Putamen (tissue), 1 donor: ENCODE measurements around the gene SMYD3.
"Not testable (repeated sequence)": the region's sequence is repeated elsewhere in the genome, so short reads cannot be mapped to it uniquely, and the experiment has no call there.

Experiments used
- DNase-seq: peaks from one replicate; pipeline ENCODE4 v3.0.0-alpha.2; 2016; ENCODE audit warnings: low spot score

The SMYD3 gene

DNA sequence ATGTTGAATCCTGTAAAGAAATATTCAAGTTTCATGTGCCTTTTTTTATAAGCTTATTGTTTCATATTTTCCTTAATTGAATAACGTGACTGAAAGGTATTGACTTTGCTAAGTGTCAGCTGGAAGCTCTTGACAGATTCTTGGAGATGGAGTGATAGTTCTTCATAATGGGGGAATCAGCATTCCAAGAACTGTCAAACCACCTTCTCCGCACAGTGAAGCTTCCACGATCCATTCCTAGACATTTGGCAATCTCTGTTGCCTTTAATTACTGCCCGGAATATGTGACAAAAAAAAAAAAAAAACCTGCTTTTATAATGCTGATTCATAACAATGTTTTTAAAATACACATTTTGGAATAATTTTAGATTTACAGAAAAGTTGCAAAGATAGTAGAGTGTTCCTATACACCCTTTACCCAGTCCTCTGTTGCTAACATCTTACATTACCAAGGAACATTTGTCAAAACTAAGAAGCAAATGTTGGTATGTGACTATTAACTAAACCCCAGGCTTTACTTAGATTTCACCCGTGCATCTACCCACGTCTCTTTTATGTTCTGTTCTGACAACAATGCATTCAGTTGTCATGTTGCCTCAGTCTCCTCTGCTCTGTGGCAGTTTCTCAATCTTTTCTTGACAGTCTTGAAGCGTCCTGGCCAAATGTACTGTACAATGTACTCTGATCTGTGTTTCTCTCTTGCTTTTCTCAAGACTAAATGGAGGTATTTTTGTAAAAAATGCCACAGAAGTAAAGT lies 674.1 kb downstream of the SMYD3 start:
- no peak for DNase-seq

DNA sequence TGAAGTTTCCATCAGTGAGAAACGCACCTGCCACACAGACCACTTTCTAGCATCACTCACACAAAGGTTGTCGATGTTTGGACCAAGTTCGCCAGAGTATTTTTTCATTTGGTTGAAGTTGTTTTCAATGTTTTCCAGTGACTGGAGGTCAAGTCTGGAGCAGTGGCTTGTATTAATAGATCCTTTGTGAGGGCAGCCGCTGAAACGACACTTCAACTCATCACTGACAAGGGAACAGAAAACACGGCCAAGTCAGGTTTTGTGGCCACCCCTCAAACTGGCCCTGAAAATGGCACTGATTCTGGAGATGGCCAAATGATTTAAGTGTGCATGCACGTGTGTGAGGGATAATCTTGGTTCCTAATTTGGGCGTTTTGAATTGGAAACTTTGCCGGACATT lies 675.6 kb downstream of the SMYD3 start:
- DNase-seq = no peak

DNA sequence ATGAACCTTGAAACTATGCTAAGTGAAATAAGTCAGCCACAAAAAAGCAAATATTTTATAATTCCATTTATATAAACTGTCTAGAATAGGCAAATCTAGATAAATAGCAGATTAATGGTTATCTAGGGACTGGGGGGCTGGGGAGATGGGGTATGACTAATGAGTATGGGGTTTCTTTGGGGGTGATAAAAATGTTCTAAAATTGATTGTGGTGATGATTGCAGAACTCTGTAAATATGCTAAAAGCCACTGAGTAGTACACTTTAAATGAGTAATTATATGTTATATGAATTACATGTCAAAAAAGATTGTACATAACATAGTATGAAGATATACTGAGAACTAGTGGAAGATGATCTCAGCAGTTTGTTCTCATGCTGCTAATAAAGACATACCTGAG lies 677.3 kb downstream of the SMYD3 start:
- no peak for DNase-seq

DNA sequence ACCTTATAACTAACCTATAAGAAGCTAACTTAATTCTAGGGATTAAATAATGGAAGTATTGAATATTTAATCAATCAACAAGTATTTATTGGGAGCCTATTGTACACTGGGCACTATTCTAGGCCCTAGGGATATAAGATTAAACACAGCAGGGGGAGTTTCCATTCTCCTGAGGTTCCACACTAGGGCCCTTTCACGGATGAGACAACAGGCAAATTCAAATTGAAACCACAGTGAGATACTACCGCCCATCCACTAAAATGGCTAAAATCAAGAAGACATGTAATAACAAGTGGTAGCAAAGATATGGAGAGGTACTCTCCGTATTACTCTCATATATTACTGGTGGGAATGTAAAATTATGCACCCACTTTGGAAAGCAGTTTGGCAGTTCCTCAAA lies 677.9 kb downstream of the SMYD3 start:
- no peak for DNase-seq

DNA sequence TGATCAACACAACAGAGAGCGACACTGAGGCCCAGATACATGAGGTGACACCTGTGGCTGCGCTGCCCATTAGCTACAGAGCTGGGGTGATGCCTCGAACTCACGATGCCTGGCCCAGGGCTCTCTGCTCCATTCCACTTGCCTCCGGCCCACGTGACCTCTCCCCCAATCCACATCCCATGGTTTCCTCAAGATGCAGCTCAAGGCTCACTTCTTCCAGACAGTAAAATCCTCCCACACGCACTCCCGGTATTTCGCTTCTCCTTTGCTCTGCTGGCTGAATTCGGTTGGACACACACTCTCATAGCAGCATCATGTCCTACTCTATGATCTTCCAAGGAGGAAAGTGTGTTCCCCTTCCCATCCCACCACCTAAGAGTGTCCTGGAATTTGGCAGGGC lies 679.8 kb downstream of the SMYD3 start:
- no peak for DNase-seq

DNA sequence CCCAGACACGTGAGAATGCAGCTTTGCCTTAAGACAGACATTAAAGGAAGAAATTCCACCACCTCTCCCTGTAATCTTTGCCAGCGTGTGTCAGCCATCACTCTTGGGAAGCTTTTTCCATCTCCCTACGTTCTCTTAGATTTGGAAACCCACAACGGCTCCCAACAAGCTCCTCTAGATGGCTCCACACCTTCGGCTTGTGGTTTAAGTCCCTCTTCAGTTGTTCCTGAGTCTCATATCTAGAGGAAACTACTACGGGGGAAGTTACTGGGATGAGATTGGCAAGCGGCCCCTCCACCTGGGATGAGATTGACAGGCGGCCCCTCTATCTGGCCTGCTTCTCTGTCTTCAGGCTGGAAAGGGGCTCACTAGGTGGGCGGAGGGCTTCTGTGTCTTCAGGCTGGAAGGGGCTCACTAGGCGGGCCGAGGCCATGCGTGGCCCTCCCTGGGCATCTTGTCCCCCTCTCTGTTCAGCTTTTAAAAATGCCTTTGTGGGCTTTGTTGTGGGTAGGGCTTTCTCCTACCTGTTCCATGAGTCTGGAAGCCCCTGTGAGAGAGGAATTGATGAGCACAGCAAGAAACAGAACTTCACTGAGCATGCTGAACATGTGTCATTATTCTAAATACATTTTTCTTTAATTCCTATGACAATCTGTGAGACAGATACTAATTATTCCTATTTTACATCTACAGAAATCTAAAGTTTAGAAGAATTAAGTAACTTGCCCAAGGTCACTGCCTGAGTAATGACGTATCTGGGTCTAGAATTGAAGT lies 681.8 kb downstream of the SMYD3 start:
- no peak for DNase-seq

DNA sequence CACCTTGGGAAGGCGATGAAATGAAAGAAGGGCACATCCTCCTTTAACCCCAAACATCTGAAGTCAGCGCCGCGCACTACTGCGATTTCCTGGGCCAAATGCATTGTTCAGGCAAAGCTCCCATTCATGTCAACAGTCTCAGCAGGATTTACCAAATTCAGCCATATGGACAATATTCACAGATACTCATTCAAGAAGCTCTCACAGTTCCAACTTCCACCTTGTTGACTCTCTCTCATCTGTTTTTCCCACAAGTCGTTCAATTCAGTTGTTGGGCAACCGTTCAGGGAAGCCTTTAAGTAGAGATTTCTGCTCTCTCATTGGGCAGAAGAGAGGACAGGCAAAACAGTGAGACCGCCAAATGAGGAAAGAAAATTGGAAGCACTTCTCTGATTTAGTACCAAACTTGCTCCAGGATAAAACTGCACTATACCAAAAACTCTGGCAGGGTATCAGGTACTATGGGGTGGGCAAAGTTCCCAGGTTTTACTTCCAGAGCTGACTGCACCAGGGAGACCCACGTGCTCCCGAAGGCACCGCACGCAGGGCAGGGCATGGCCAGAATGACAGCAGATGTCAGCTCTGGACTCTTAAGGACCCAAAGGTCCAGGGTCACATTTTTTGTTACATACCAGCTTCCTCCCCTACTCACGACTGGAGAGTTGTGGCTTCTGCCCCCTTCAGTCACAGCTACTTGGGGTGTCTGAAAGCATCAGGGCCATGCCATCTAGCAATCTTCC lies 683.5 kb downstream of the SMYD3 start:
- no peak for DNase-seq

DNA sequence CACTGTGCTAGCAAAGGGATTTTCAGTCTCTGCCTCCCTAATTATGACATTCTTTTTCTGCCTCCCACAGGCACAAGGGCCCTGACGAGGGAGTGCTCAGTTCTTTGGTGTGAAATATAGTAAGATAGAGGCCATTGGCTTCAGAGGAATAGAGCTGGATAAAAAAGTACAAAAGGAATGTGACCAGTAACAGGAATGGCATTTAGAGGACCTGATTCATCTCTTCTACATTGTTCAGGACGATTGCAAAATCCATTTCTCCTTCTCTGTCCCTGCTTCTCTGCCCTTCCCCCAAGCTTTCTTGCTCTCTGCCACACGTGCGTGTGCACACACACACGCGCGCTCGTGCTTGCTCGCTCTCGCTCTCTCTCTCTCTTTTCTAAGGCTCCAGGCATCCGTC lies 684.1 kb downstream of the SMYD3 start:
- no peak for DNase-seq

DNA sequence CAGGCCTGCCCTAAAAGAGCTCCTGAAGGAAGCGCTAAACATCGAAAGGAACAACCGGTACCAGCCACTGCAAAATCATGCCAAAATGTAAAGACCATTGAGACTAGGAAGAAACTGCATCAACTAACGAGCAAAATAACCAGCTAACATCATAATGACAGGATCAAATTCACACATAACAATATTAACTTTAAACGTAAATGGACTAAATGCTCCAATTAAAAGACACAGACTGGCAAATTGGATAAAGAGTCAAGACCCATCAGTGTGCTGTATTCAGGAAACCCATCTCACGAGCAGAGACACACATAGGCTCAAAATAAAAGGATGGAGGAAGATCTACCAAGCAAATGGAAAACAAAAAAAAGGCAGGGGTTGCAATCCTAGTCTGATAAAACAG lies 688.7 kb downstream of the SMYD3 start:
- DNase-seq = not testable (repeated sequence)

DNA sequence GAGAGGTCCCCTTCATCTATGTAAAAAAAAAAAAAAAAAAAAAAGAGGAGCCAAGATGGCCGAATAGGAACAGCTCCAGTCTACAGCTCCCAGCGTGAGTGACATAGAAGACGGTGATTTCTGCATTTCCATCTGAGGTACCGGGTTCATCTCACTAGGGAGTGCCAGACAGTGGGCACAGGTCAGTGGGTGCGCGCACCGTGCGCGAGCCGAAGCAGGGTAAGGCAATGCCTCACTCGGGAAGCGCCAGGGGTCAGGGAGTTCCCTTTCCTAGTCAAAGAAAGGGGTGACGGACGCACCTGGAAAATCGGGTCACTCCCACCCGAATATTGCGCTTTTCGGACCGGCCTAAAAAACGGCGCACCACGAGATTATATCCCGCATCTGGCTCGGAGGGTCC lies 690.6 kb downstream of the SMYD3 start:
- not testable (repeated sequence) for DNase-seq

DNA sequence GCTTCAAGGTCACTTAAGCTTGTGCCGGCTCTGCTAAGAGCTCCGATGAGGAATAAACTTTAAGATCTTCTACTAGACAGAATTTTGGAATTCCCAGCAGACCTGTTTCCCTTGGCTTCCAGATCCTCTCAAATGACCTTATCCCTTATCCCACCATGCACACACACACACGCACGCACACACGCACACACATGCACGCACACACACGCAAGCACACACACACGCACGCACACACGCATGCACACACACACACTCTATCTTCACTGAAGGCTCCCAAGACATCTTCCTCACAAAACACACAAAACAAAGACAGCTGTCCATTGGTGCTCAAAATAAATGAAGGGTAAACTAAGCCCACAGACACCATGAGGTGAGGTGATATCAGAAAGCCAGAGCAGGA lies 692.4 kb downstream of the SMYD3 start:
- DNase-seq = no peak

DNA sequence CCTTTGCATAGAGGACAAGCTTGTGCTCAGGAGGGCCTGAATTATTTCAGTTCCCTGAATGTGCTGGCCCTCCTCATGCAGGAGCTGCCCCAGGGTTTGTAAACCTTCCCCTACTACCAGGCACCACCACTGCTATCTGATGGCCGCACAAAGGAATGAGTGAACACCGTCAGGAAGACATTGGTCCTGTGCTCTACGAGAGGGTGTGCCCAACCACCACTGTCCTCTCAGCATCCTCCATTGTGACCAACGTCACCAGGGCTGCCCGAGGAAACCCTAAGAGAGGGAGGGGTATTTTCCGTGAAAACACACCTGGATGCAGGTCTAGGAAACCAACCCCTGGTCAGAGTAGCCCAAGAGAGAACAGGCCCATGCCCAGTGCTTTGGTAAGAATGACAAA lies 694.8 kb downstream of the SMYD3 start:
- DNase-seq = no peak

DNA sequence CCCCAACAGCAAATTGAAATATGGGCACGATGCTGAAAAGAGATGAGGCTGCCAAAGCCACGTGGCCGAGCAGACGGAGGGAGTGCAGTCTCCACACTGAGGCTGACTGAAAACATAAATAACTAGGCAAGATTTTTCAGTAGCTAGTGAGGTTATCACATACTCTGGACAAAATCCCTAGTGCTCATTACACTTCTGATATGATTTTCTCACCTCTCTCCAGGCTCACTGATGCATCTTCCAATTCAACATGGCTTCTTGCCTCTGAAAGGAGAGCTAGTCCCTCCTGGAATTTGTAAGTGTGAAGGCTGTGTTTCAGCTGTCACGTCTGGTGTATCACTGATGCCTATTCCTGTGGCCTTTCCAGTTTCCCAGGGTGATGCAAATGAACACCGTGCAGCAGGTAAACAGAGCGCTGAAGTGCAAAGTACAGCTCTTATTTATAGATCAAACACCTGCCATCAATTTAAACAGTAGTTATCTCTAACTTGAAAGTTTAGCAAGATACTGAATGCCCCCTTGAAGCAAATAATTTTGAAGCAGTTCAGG lies 696.2 kb downstream of the SMYD3 start:
- DNase-seq = no peak

DNA sequence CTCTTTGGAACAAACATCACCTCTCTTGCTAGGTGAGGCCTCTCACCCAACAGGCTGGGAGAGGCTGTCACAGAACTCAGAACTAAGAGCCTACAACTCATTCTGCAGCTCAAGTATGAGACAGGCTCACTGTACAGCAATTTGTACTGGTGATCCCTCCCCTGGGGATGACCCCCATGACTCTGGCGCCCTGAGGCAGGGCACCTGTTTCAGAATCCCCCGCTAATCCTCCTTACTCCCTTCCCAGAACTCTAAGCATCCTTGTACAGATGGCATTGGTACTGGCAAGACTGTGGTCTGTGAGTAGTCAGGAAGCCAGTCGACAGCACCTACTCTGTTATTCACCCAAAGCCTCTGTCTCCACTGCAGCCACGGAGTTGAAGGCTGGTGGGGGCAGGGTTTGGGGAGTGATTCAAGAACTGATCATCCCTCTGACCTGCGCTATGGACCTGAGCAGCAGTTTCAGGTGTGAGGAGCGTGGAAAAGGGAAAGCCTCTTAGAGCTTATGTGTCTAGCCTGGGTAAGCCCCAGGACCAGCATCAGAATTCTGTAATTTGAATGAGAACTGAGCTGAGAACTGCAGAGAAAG lies 696.8 kb downstream of the SMYD3 start:
- no peak for DNase-seq

DNA sequence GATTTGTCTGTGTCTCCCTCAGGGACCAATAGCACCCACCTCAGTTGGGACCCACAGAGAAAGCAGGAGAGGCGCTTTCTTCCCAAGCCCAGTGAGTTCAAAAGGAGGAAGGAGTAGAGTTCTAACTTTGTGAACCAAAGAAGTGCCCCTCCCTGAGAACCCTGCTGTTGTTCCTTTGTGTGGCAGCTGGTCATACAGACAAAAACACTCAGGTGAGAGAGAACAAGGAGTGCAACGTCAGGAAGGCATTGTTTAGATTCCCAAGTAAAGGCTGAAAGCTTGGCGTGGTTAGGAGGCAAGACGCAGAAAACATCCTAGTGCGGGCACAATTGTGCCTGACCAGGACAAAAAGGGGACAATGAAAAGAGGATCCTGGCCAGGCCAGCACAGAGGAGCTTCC lies 697.7 kb downstream of the SMYD3 start:
- no peak for DNase-seq

DNA sequence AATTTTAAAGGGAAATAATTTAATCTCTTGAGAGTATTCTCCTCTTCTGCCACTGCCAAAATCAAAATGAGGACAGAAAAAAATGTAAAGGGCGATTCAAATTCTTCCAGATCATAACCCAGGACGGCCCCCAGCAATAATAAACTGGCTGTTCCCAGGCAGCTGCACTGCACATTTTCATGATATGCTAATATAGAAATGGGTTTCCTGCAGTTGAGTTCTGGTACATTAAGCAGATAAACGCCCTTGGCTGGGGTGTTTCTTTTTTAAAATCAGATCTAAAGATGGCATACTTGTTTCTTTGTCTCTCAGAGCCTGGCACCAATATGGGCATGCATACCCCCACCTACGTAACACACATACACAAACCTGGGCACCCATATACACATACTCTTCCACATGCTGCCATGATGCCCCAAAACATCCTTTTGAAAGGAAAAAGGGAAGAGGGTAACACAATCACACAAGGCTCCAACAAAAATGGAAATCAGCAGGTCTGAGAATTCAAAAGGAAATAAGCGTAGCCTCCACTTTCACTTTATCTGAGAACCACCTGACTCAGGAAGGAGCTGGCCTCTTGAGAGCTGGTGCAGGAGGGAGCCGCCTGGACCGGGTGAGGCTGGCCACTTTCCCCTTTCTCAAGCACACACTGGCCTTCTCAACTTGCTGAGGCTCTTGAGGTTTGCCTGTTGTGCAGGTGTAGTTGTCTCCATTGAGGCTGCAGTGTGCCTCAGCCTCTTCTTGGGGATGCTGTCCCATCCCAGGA lies 698.9 kb downstream of the SMYD3 start:
- DNase-seq = no peak

DNA sequence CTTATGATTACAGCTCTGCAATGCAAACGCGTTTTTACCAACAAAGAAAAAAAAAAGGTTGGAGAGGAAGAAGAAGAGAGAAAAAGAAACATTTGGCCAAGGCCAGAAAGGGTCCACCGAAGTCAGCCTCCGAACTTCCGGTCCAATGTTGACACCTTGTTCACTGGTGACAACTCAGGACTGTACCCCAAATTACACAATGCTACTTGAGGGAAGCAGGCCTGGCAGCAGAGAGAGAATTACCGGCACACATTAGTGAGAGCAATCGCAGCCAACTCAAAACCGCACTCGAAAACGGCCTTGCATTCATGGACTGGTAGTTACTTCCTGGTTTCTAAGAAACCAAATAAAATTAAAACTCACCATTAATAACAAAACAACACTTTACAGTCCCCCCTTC lies 699.8 kb downstream of the SMYD3 start:
- no peak for DNase-seq

DNA sequence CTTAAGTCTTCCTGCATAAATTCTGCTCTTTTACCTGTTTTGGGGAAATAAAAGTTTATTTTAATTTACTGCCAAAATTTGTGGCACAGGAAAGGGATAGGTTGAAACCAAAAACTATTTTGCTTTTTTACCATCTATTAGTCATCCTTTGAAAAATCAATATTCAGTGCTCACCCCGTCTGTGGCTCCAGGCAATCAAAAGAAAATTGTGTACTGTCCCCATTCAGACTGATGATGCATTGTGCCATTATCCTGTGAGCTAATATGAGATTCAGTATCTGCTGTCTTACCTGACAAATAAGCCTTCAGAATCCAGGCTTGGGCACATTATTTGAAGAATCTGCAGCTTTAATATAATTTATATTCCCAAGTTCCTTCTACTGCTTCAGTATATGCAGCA lies 701.5 kb downstream of the SMYD3 start:
- DNase-seq = no peak

DNA sequence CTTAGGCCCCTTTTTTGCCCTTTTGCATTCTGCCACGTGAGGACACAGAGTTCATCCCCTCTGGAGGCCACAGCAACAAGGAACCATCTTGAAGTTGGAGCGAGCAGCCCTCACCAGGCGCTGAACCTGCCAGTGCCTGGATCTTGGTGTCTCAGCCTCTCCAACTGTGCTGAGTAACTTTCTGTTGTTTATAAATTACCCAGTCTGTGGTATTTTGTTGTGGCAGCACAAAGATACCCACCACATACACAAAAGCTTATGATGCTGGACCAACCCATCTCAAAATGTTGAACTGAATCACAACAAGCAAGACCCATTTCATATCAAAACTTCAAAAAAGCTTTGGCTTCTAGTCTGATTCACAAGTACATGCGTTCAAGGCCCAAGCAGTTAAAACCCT lies 702.4 kb downstream of the SMYD3 start:
- no peak for DNase-seq

DNA sequence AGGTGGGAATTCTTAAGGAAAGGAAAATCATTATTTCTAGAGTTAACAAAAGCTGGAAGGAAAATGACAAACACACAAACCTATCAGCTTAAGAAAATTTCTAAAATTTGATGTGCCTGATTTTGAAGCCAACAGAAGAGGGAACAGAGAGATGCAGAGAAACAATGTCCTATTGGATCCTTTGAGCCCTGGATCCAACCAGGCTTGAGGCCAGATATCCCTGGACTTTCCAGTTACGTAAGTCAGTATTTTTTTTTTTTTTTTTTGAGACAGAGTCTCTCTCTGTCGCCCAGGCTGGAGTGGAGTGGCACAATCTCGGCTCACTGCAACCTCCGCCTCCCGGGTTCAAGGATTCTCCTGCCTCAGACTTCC lies 703.4 kb downstream of the SMYD3 start:
- no peak for DNase-seq

DNA sequence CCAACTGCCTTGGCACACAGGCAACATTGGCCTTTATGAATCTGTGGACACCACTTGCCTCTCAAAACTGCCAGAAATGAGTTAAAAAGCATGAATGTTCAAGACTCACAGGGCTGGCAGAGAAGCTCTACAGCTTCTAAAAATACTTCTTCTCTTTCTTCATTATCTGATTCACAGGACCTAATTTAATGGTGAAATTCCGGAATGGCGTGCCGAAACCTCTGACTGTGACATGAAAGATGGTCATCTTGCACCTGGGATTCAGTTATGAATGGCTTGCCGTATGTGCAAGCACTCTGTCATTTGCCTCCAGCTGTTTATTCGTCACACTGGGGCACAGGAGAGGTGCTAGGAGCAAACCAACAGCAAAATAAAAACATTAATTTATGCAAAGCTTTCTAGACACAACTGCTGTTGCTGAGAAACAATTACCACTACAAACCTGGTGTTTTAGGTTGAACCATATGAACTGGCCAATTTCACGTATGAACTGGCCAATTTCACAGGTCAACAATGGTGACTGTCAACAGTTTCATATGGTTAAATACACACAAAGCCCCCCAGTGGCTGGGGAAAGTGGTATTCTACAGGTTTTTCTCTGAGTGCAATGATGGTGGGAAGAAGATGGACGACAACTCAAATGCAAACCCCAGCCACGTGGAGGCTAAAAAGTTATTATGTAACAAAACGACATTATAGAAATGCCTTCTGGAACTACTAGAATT lies 704.0 kb downstream of the SMYD3 start:
- DNase-seq = no peak
